SH-SY5Y (cell line): Measurements from ENCODE around the gene DCBLD1.

ENCODE experiments used
- GATA2 ChIP-seq: IDR thresholded peaks from 2 replicates; pipeline ENCODE4 v1.6.1; 2011; ENCODE audit warnings: mild to moderate bottlenecking, low read depth, low read length
- GATA3 ChIP-seq: IDR thresholded peaks from 2 replicates; pipeline ENCODE4 v1.6.1; 2011; ENCODE audit warnings: low read depth, mild to moderate bottlenecking, low read length, moderate library complexity

GRCh38 chr6:117531346-117531745 is 48.9 kb downstream of the DCBLD1 start:
- no peak for TF ChIP-seq GATA3
- no peak for TF ChIP-seq GATA2
